ENCODE measurements around the gene TFAP2E. TPM values are rescaled to one million over a fixed set of nuclear protein-coding genes. Genes with fewer than 3 reads are reported as not detected.
A peak's percentile ranks its signal among the peaks of the same experiment; 100 is the strongest.

Gene TFAP2E
- total RNA-seq, 1 donor from 2014 or later: not detected

DNA sequence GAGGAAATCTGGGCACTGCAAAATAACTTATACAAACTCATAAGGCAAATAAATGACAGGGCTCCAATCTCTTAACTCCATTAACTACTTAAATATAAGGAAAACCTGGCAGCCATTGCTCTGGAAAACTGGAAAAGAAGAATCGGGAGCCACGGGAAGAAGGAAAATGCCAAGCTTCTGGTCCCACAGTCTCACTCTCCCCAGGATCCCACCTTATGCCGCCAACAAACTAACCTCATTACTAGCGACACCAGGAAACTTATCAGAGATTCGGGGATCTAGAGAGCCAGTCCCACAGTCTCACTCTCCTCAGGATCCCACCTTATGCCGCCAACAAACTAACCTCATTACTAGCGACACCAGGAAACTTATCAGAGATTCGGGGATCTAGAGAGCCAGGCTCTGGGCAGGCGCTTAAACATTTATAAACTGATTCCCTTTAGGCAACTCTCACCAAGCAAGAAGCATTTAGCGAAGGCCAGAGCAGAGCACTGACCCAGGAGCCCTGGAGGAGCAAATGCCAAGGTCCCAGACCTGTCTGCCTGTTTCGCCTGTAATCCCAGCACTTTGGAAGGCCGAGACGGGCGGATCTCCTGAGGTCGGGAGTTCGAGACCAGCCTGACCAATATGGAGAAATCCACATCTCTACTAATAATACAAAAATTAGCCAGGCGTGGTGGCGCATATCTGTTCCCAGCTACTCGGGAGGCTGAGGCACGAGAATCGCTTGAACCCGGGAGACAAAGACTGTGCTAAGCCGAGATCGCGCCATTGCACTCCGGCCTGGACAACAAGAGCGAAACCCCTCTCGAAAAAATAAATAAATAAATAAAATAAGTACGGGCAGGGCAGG, 67.5 kb downstream of the TFAP2E start:
- DNase-seq (ENCODE audit: extremely low read depth, low read depth, low spot score): no peak

DNA sequence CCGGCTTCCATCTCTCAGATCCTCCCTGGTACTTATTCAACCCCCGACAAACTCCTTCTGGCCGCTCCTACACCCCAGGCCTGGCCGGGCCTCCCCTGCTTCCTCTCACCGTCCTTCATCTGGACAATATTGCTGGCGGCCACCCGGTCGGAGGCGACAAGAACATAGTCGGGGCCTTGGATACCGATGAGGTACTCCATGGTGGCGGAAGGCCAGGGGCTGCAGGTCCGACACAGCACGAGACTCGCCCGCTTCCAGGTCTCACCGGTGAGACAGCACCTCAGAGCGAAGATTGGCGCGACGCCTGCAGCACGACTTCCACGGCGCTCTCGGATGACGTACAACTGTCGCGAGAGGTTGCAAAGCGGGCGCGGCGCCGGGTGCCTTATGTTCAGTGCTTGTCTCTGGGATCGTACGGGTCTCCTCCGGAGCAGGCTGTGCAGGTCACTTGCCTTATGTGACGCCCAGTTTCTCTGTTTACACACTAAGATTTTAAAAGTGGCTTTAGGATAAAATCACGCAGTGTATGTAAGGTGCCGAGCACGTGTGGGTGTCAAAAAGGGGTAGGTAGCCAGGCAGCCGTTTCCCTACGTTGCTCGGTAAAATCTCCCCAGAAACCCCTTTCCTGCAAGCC, 68.2 kb downstream of the TFAP2E start, which contains the start of gene PSMB2:
TSS of gene PSMB2 (minus strand) at position 294 of the 634 bp plus-strand sequence. CDS start at position 200, 94 bp downstream.
- peak; percentile 77 for DNase-seq (ENCODE audit: extremely low read depth, low read depth, low spot score)

- no peak for DNase-seq (ENCODE audit: extremely low read depth, low read depth, low spot score)
These were observed 69.4 kb downstream of the TFAP2E start for GRCh38 chr1:35642471-35642955.

- no peak for DNase-seq (ENCODE audit: extremely low read depth, low read depth, low spot score)
These were observed 71.1 kb downstream of the TFAP2E start for GRCh38 chr1:35644204-35644603.

Other genes starting within 250 kb of the TFAP2E start
- gene KIAA0319L, start 15.9 kb upstream of the TFAP2E start, total RNA-seq: 68.7 and 102 TPM in 2 replicates
- 23.4 and 28.5 TPM in 2 replicates for gene NCDN, start 15.5 kb upstream of the TFAP2E start, total RNA-seq
- 72.8 and 86.3 TPM in 2 replicates for gene PSMB2, start 68.2 kb downstream of the TFAP2E start, total RNA-seq
- gene C1orf216, start 145.6 kb downstream of the TFAP2E start, total RNA-seq: 21.1 and 24.5 TPM in 2 replicates
- 2.6 and 5.1 TPM in 2 replicates for gene CLSPN, start 196.7 kb downstream of the TFAP2E start, total RNA-seq
- 7.6 and 11.7 TPM in 2 replicates for gene AGO4, start 234.7 kb downstream of the TFAP2E start, total RNA-seq

Measured in glomerular endothelial cell (primary cell).